DND-41 (cell line): Measurements from ENCODE around the gene ARMC9.

Experiments used
- ATAC-seq: fragments of 200-7000 bp; cut with Tn5 transposase; 3 replicates; pipeline ENCODE4 v1.9.1; 2021; ENCODE audit warnings: low read depth; ENCODE audit not compliant: insufficient read depth
- DNase-seq: peaks from one replicate; pipeline ENCODE4 v3.0.0-alpha.2; 2020
- H2AFZ ChIP-seq: 2 replicates; pipeline ENCODE4 v1.6.0; 2012; ENCODE audit warnings: low read depth, low read length
- H3K27ac ChIP-seq: 2 replicates; pipeline ENCODE4 v1.5.1; 2012; ENCODE audit warnings: low read length, inconsistent platforms
- H3K27me3 ChIP-seq: fragments of 200-600 bp; sonication (generic); 2 replicates; pipeline ENCODE4 v1.6.0; 2012; ENCODE audit warnings: low read length, mild to moderate bottlenecking, inconsistent platforms; ENCODE audit not compliant: insufficient read depth, poor library complexity
- H3K36me3 ChIP-seq: 2 replicates; pipeline ENCODE4 v1.5.1; 2012; ENCODE audit warnings: low read length, inconsistent platforms; ENCODE audit not compliant: insufficient read depth
- H3K4me1 ChIP-seq: 2 replicates; pipeline ENCODE4 v1.5.1; 2012; ENCODE audit warnings: mild to moderate bottlenecking, low read length; ENCODE audit not compliant: insufficient read depth
- H3K4me2 ChIP-seq: 2 replicates; pipeline ENCODE4 v1.6.0; 2012; ENCODE audit warnings: mild to moderate bottlenecking, moderate library complexity, low read length, inconsistent platforms; ENCODE audit not compliant: insufficient read depth
- H3K4me3 ChIP-seq, 2 experiments: fragments of 200-600 bp in 1 of 2; shearing (Covaris generic) in 1 of 2; 2 replicates each; pipeline ENCODE4 v1.5.1; 2012 to 2016; ENCODE audit warnings: inconsistent platforms in 2 of 2, low read length in 2 of 2, mild to moderate bottlenecking in 2 of 2, low read depth in 1 of 2, moderate library complexity in 1 of 2
- H3K79me2 ChIP-seq: 2 replicates; pipeline ENCODE4 v1.6.0; 2012; ENCODE audit warnings: low read length, inconsistent platforms; ENCODE audit not compliant: insufficient read depth
- H3K9ac ChIP-seq: 2 replicates; pipeline ENCODE4 v1.6.0; 2012; ENCODE audit warnings: low read depth, mild to moderate bottlenecking, inconsistent platforms, low read length, moderate library complexity
- H3K9me3 ChIP-seq: 2 replicates; pipeline ENCODE4 v1.5.1; 2012; ENCODE audit warnings: low read length, moderate library complexity, mild to moderate bottlenecking, inconsistent platforms; ENCODE audit not compliant: insufficient read depth, severe bottlenecking
- H4K20me1 ChIP-seq: 2 replicates; pipeline ENCODE4 v1.6.0; 2012; ENCODE audit warnings: low read length; ENCODE audit not compliant: insufficient read depth
- CTCF ChIP-seq: IDR thresholded peaks from 2 replicates; pipeline ENCODE4 v1.5.1; 2012; ENCODE audit warnings: borderline replicate concordance, low read length, moderate library complexity, mild to moderate bottlenecking; ENCODE audit not compliant: poor library complexity, severe bottlenecking; ENCODE audit errors: extremely low read depth
- EZH2 ChIP-seq: IDR thresholded peaks from 3 replicates; pipeline ENCODE4 v1.6.1; 2012; ENCODE audit warnings: borderline replicate concordance, low read depth, mild to moderate bottlenecking, moderate library complexity, low read length, inconsistent platforms; ENCODE audit not compliant: severe bottlenecking

The ARMC9 gene

GRCh38 chr2:231318436-231318835 is 120.0 kb downstream of the ARMC9 start:
- Histone ChIP-seq H3K9ac (no peak overlapping the region), H3K4me1 (no peaks in the 10 kb centered on the region), H3K4me3 (no peak overlapping the region), H2AFZ (no peak overlapping the region), H4K20me1 (no peaks in the 10 kb centered on the region), H3K36me3 (no peaks in the 10 kb centered on the region), H3K79me2 (no peaks in the 10 kb centered on the region), H3K4me2 (no peak overlapping the region), H3K27me3 (no peaks in the 10 kb centered on the region), H3K9me3 (no peaks in the 10 kb centered on the region), H3K27ac (no peak overlapping the region)
- DNase-seq (no peak), ATAC-seq (no peak)
- TF ChIP-seq CTCF (no peak), EZH2 (no peak)

GRCh38 chr2:231318954-231319353 is 120.5 kb downstream of the ARMC9 start:
- Histone ChIP-seq H3K4me3 (no peak overlapping the region), H4K20me1 (no peaks in the 10 kb centered on the region), H3K79me2 (no peaks in the 10 kb centered on the region), H3K9ac (no peak overlapping the region), H3K4me1 (no peaks in the 10 kb centered on the region), H2AFZ (no peak overlapping the region), H3K4me2 (no peak overlapping the region), H3K9me3 (no peaks in the 10 kb centered on the region), H3K36me3 (no peaks in the 10 kb centered on the region), H3K27me3 (no peaks in the 10 kb centered on the region), H3K27ac (no peak overlapping the region)
- ATAC-seq = no peak
- DNase-seq = no peak
- TF ChIP-seq EZH2 (no peak), CTCF (no peak)

- Histone ChIP-seq H2AFZ (no peak overlapping the region), H3K27ac (no peak overlapping the region), H3K9me3 (no peaks in the 10 kb centered on the region), H3K4me3 (no peak overlapping the region), H3K79me2 (no peaks in the 10 kb centered on the region), H3K4me2 (no peak overlapping the region), H3K9ac (no peak overlapping the region), H3K27me3 (no peaks in the 10 kb centered on the region), H3K4me1 (no peaks in the 10 kb centered on the region), H3K36me3 (no peaks in the 10 kb centered on the region), H4K20me1 (no peaks in the 10 kb centered on the region)
- no peak for TF ChIP-seq CTCF
- no peak for TF ChIP-seq EZH2
- ATAC-seq (no peak), DNase-seq (no peak)
These were observed 121.4 kb downstream of the ARMC9 start for GRCh38 chr2:231319867-231320266.

- no peaks in the 10 kb centered on the region for H3K27me3 ChIP-seq
- H3K36me3 ChIP-seq = no peaks in the 10 kb centered on the region
- no peak overlapping the region for H3K9ac ChIP-seq
- no peak overlapping the region for H3K27ac ChIP-seq
- H3K4me3 ChIP-seq = no peak overlapping the region
- H3K4me2 ChIP-seq = no peak overlapping the region
- no peaks in the 10 kb centered on the region for H3K79me2 ChIP-seq
- H2AFZ ChIP-seq = no peak overlapping the region
- H3K4me1 ChIP-seq = no peaks in the 10 kb centered on the region
- TF ChIP-seq EZH2 = no peak
- no peaks in the 10 kb centered on the region for H3K9me3 ChIP-seq
- no peaks in the 10 kb centered on the region for H4K20me1 ChIP-seq
- DNase-seq (no peak), ATAC-seq (no peak)
These were observed 122.6 kb downstream of the ARMC9 start for GRCh38 chr2:231321021-231321420.
